PFSK-1 (cell line): ENCODE results near the gene GCH1.

ENCODE experiments used
- FOXP2 ChIP-seq: optimal IDR thresholded peaks from 2 replicates; pipeline ENCODE3; 2011; ENCODE audit warnings: borderline replicate concordance, control low read depth, inconsistent platforms; ENCODE audit not compliant: insufficient read depth; ENCODE audit errors: extremely low read length, extremely low read depth
- POLR2AphosphoS5 ChIP-seq: IDR thresholded peaks from 2 replicates; pipeline ENCODE4 v1.6.1; 2012; ENCODE audit warnings: low read depth, mild to moderate bottlenecking, control low read depth, low read length, moderate library complexity
- SIN3A ChIP-seq: IDR thresholded peaks from 2 replicates; pipeline ENCODE4 v1.6.1; 2012; ENCODE audit warnings: mild to moderate bottlenecking, low read length, moderate library complexity, borderline replicate concordance; ENCODE audit not compliant: insufficient read depth
- TAF1 ChIP-seq: IDR thresholded peaks from 2 replicates; pipeline ENCODE4 v1.6.1; 2012; ENCODE audit warnings: low read length, control low read depth, borderline replicate concordance; ENCODE audit not compliant: insufficient read depth
- TF ChIP-seq, protein P1 (sequence below), 2 experiments: IDR thresholded peaks; 2 replicates each; pipeline versions ENCODE4 v1.6.1 to v1.8.0; 2011 to 2012; ENCODE audit warnings: low read depth in 2 of 2, low read length in 2 of 2, control low read depth in 1 of 2, inconsistent platforms in 1 of 2, mild to moderate bottlenecking in 1 of 2, moderate library complexity in 1 of 2; ENCODE audit not compliant: insufficient read depth in 1 of 2

Gene GCH1

GRCh38 chr14:54942913-54943312, 40.3 kb upstream of the GCH1 start:
- no peak for TF ChIP-seq FOXP2
- TF ChIP-seq POLR2AphosphoS5, result no peak
- no peak for TF ChIP-seq TAF1
- TF ChIP-seq SIN3A, result no peak
- TF ChIP-seq, protein P1, sequence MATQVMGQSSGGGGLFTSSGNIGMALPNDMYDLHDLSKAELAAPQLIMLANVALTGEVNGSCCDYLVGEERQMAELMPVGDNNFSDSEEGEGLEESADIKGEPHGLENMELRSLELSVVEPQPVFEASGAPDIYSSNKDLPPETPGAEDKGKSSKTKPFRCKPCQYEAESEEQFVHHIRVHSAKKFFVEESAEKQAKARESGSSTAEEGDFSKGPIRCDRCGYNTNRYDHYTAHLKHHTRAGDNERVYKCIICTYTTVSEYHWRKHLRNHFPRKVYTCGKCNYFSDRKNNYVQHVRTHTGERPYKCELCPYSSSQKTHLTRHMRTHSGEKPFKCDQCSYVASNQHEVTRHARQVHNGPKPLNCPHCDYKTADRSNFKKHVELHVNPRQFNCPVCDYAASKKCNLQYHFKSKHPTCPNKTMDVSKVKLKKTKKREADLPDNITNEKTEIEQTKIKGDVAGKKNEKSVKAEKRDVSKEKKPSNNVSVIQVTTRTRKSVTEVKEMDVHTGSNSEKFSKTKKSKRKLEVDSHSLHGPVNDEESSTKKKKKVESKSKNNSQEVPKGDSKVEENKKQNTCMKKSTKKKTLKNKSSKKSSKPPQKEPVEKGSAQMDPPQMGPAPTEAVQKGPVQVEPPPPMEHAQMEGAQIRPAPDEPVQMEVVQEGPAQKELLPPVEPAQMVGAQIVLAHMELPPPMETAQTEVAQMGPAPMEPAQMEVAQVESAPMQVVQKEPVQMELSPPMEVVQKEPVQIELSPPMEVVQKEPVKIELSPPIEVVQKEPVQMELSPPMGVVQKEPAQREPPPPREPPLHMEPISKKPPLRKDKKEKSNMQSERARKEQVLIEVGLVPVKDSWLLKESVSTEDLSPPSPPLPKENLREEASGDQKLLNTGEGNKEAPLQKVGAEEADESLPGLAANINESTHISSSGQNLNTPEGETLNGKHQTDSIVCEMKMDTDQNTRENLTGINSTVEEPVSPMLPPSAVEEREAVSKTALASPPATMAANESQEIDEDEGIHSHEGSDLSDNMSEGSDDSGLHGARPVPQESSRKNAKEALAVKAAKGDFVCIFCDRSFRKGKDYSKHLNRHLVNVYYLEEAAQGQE (IDR thresholded peaks at IDR 0.05; ENCODE audit: insufficient read depth in 1 of 2, low read depth in 2 of 2, low read length in 2 of 2), result no peak

GRCh38 chr14:54936816-54937215, 34.2 kb upstream of the GCH1 start:
- TF ChIP-seq, protein P1 (IDR thresholded peaks at IDR 0.05; ENCODE audit: insufficient read depth in 1 of 2, low read depth in 2 of 2, low read length in 2 of 2), result no peak
- TF ChIP-seq SIN3A (no peak), TAF1 (no peak), FOXP2 (no peak), POLR2AphosphoS5 (no peak)

- TF ChIP-seq, protein P1 (IDR thresholded peaks at IDR 0.05; ENCODE audit: insufficient read depth in 1 of 2, low read depth in 2 of 2, low read length in 2 of 2), result no peak
These were observed 33.3 kb upstream of the GCH1 start for GRCh38 chr14:54935958-54936357.

GRCh38 chr14:54935100-54935499, 32.5 kb upstream of the GCH1 start:
- TF ChIP-seq FOXP2, result no peak
- no peak for TF ChIP-seq TAF1
- TF ChIP-seq, protein P1 (IDR thresholded peaks at IDR 0.05; ENCODE audit: insufficient read depth in 1 of 2, low read depth in 2 of 2, low read length in 2 of 2), result no peak
- no peak for TF ChIP-seq SIN3A
- TF ChIP-seq POLR2AphosphoS5, result no peak

- TF ChIP-seq TAF1 (no peak), FOXP2 (no peak), POLR2AphosphoS5 (no peak), SIN3A (no peak)
- TF ChIP-seq, protein P1 (IDR thresholded peaks at IDR 0.05; ENCODE audit: insufficient read depth in 1 of 2, low read depth in 2 of 2, low read length in 2 of 2), result no peak
These were observed 30.4 kb upstream of the GCH1 start for GRCh38 chr14:54933006-54933405.
